ENCODE results near the gene MPL. TPM values are rescaled to one million over a fixed set of nuclear protein-coding genes. Genes with fewer than 3 reads are reported as not detected.
A peak's percentile ranks its signal among the peaks of the same experiment; 100 is the strongest.

MPL gene
- total RNA-seq, 1 experiment from 2014 or later: 0.52 TPM

GRCh38 chr1:43383449-43383848 is 45.8 kb downstream of the MPL start:
- Mint-ChIP-seq H3K27me3 (ENCODE audit: unreplicated experiment) (no peaks in the 10 kb centered on the region), H3K4me3 (ENCODE audit: low read depth, unreplicated experiment) (no peak overlapping the region), H3K27ac (ENCODE audit: unreplicated experiment) (no peak overlapping the region), H3K4me1 (ENCODE audit: low read depth, unreplicated experiment) (peaks cover 10% of the 10 kb centered on the region), H3K9me3 (ENCODE audit: low read depth, unreplicated experiment) (no peaks in the 10 kb centered on the region), H3K36me3 (ENCODE audit: insufficient read depth, unreplicated experiment) (peaks cover 9% of the 10 kb centered on the region)
- intact Hi-C loops (cut with micrococcal nuclease; ENCODE audit: unreplicated experiment): loop anchor here (5.0 kb wide), 1 partner anchor 156 kb away; no protein-coding TSS in a partner anchor
- no peak for DNase-seq
- CTCF ChIA-PET: interaction anchor here (0.8 to 1.8 kb wide), 7 partner anchors 10 to 156 kb away, joined by 3 to 15 read pairs (median 4); partner anchors contain the start of gene C1orf210
- TF ChIP-seq CTCF (IDR thresholded peaks at IDR 0.05; ENCODE audit: unreplicated experiment): no peak
- no TSS peak for BruUV-seq (replicated peaks)

DNA sequence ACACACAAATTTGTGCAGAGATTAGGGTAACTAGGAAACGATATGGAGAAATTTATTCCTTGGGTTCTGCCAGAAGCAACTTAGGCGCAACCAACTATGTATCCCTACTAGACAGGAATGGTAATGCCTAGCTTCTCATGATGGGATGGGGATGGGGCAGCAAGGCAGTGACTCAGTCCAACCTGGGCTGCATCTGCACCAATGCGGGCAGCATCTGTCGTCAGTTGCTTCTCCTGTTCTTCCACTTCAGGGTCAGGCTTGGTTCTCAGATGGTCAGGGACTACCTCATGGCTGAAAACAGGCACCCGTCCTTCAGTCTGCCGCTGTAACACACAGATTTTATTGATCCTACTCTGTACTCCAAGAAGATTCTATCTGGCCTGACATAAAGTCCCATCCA is 49.1 kb downstream of the MPL start:
- Mint-ChIP-seq H3K36me3 (ENCODE audit: insufficient read depth, unreplicated experiment) (peaks cover 28% of the 10 kb centered on the region), H3K9me3 (ENCODE audit: low read depth, unreplicated experiment) (no peaks in the 10 kb centered on the region), H3K4me1 (ENCODE audit: low read depth, unreplicated experiment) (peaks cover 25% of the 10 kb centered on the region), H3K4me3 (ENCODE audit: low read depth, unreplicated experiment) (no peak overlapping the region), H3K27me3 (ENCODE audit: unreplicated experiment) (no peaks in the 10 kb centered on the region), H3K27ac (ENCODE audit: unreplicated experiment) (peak overlapping the region; percentile 2)
- no TSS peak for BruUV-seq (replicated peaks)
- CTCF ChIA-PET: interaction anchor here (0.5 kb wide), 1 partner anchor 137 kb away, joined by 4 read pairs; no protein-coding TSS in a partner anchor
- TF ChIP-seq CTCF (IDR thresholded peaks at IDR 0.05; ENCODE audit: unreplicated experiment): no peak
- intact Hi-C loops (cut with micrococcal nuclease; ENCODE audit: unreplicated experiment): no loop called here
- DNase-seq: no peak

- Mint-ChIP-seq H3K9me3 (ENCODE audit: low read depth, unreplicated experiment) (no peaks in the 10 kb centered on the region), H3K4me1 (ENCODE audit: low read depth, unreplicated experiment) (peaks cover 25% of the 10 kb centered on the region), H3K4me3 (ENCODE audit: low read depth, unreplicated experiment) (peak overlapping the region; percentile 97), H3K27ac (ENCODE audit: unreplicated experiment) (peak overlapping the region; percentile 94), H3K36me3 (ENCODE audit: insufficient read depth, unreplicated experiment) (peaks cover 26% of the 10 kb centered on the region), H3K27me3 (ENCODE audit: unreplicated experiment) (no peaks in the 10 kb centered on the region)
- no peak for DNase-seq
- no TSS peak for BruUV-seq (replicated peaks)
- intact Hi-C loops (cut with micrococcal nuclease; ENCODE audit: unreplicated experiment): no loop called here
- CTCF ChIA-PET: interaction anchor here (0.6 kb wide), 1 partner anchor 30 kb away, joined by 3 read pairs; no protein-coding TSS in a partner anchor
- TF ChIP-seq CTCF (IDR thresholded peaks at IDR 0.05; ENCODE audit: unreplicated experiment): no peak
Measured at GRCh38 chr1:43387976-43388599, 50.5 kb downstream of the MPL start.

DNA sequence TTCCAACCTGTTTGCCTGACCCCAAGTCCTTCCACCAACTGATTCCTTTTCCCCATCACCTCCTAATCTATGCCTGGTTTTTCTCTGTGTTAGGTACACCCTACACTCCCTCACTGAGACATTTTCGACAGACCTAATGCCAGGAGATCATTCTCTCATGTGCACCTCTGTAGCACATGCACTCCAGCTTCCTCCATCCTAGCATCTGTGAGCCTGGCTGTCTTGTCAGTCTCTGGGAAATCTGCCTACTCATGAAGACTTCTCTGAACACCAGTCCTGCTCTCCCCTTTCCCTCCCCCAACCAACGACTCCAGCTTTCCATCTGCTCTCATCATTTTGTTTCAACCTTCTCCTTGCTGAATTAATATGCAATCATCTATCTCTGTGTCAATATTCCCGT is 51.0 kb downstream of the MPL start:
- intact Hi-C loops (cut with micrococcal nuclease; ENCODE audit: unreplicated experiment): no loop called here
- BruUV-seq (replicated peaks): no TSS peak
- H3K27me3 Mint-ChIP-seq (ENCODE audit: unreplicated experiment): no peaks in the 10 kb centered on the region
- peaks cover 20% of the 10 kb centered on the region for H3K36me3 Mint-ChIP-seq (ENCODE audit: insufficient read depth, unreplicated experiment)
- H3K9me3 Mint-ChIP-seq (ENCODE audit: low read depth, unreplicated experiment): no peaks in the 10 kb centered on the region
- CTCF ChIA-PET: interaction anchor here (0.6 kb wide), 2 partner anchors 30 to 108 kb away, joined by 3 to 6 read pairs; no protein-coding TSS in a partner anchor
- no peak for DNase-seq
- H3K27ac Mint-ChIP-seq (ENCODE audit: unreplicated experiment): peak overlapping the region; percentile 94
- no peak for TF ChIP-seq CTCF (IDR thresholded peaks at IDR 0.05; ENCODE audit: unreplicated experiment)
- H3K4me1 Mint-ChIP-seq (ENCODE audit: low read depth, unreplicated experiment): peaks cover 25% of the 10 kb centered on the region
- H3K4me3 Mint-ChIP-seq (ENCODE audit: low read depth, unreplicated experiment): peak overlapping the region; percentile 97

Data from Calu3 (cell line).